Fibroblast of pulmonary artery (primary cell): ENCODE results near the gene HOXD11.

Experiments
- DNase-seq: peaks from one replicate; pipeline ENCODE4 v3.0.0-alpha.2; 2010; ENCODE audit warnings: low read depth
- H3K4me3 ChIP-seq: replicated peaks from 2 replicates; pipeline ENCODE4 v1.5.1; 2011; ENCODE audit warnings: low read depth, mild to moderate bottlenecking, control low read depth, low read length, moderate library complexity
- TF ChIP-seq, protein P1 (sequence below): IDR thresholded peaks from 2 replicates; pipeline ENCODE4 v1.5.1; 2011; ENCODE audit warnings: mild to moderate bottlenecking, control low read depth, low read length, inconsistent platforms; ENCODE audit errors: missing control alignments

Gene HOXD11

DNA sequence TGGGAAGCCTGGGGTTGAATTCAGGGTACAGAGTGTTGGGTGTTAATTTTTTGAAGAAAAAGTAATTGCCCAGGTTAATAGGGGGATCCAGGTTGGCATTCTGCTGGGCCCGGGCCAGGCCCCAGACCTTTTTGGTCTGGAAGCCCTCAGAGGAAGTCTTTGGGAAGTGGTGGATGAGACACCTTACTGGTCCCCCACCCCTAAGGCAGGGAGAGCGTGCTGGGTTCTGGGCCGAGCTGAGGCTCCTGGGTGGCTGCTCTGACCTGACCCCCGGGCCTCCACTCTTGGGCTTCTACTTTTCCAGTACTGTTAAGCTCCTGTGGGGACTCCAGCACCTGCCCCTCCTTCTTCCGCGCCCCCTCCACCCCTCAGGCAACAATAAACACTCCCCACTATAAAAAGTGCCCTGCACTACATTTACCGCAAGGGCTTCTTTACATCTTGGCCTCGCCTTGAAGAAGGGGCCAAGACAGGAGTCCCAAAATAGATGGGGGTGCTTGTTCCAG lies 49.3 kb downstream of the HOXD11 start:
- DNase-seq = no peak
- TF ChIP-seq, protein P1, sequence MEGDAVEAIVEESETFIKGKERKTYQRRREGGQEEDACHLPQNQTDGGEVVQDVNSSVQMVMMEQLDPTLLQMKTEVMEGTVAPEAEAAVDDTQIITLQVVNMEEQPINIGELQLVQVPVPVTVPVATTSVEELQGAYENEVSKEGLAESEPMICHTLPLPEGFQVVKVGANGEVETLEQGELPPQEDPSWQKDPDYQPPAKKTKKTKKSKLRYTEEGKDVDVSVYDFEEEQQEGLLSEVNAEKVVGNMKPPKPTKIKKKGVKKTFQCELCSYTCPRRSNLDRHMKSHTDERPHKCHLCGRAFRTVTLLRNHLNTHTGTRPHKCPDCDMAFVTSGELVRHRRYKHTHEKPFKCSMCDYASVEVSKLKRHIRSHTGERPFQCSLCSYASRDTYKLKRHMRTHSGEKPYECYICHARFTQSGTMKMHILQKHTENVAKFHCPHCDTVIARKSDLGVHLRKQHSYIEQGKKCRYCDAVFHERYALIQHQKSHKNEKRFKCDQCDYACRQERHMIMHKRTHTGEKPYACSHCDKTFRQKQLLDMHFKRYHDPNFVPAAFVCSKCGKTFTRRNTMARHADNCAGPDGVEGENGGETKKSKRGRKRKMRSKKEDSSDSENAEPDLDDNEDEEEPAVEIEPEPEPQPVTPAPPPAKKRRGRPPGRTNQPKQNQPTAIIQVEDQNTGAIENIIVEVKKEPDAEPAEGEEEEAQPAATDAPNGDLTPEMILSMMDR = no peak
- H3K4me3 ChIP-seq = no peak overlapping the region

- no peak within 1 kb of the TSS for H3K4me3 ChIP-seq
- TF ChIP-seq, protein P1 = no peak
- no peak for DNase-seq
These were observed 49.9 kb downstream of the HOXD11 start, which contains the start of gene HOXD3 for GRCh38 chr2:176156807-176157498. Gene HOXD3 (plus strand): TSS chr2:176157307. CDS start chr2:176169115, 11,808 bp downstream.

DNA sequence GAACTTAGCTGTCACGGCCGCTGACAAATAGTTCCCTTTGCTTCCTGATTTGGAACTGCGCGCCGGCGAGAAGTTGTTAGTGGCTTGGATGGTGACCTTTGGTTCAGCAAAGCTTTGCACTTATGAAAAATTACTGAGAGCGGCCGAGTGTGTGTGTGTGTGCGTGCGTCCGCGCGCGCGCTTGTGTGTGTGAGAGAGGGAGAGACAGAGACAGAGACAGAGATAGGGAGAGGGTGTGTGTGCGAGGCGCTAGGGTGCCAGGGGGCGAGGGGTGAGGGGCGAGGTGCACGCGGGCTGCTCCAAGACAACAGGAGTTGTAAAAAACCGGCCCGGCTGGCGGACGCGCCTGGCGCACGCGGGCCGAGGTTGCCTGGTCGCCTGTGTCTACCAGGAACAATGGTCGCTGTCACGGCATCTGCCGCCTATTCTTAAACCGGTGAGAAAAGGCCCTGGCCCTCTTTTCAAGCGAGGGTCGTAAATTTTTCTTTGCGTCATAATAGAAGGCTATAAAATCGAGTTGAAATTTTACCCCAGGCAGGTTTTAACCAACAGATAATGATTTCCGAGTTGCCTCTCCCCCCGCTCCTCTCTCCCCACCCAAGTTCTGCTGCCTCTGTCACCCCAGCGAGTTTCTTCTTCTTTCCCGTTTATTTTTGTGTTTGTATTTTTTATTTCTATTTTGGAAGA lies 50.6 kb downstream of the HOXD11 start:
- TF ChIP-seq, protein P1 = no peak
- DNase-seq = no peak
- H3K4me3 ChIP-seq = no peak overlapping the region

- TF ChIP-seq, protein P1 = no peak
- DNase-seq = no peak
These were observed 51.1 kb downstream of the HOXD11 start for GRCh38 chr2:176158186-176158591.

DNA sequence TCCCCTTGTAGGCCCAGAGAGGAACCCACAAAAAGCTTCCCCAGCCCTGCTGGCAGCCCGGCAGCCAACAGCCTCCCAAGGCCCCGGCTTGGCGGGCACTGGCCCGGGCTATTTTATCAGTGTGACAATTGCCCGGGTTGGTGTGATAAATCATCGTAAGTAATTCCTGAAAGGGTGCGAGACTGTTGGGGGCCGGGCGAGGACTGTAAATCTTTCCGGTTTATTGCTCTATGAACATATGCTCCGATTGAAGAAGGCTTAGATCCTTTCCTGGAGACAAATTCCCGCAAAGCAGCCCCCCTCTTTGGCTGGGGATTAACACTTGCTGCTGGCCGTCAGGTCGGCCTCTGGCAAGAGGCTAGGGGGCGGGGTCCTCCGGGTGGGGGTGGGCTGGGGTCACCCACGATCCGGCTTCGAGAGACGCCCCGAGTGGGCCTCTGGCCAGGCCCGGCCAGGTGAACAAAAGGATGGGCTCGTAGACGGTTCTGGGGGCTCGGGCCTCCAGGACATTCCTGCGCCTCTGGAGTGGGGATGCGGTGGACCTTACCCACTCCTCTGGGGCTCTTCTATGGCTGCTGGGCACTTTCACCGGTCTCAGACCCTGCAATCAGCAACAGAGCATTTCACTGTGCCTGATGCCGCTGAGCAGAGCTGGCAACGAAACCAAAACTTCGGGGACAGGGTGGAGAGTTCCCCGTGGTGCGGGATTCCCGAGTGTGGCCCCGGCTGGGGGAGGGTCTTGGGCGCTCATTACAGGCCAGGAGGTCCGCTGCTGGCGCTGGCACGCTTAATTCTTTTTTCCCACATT lies 52.0 kb downstream of the HOXD11 start:
- DNase-seq = no peak
- TF ChIP-seq, protein P1 = no peak

More at GRCh38 chr2:176158186-176158591, 51.1 kb downstream of the HOXD11 start:
- H3K4me3 ChIP-seq = no peak overlapping the region

More for the DNA sequence above, 52.0 kb downstream of the HOXD11 start:
- H3K4me3 ChIP-seq = no peak overlapping the region
